Common myeloid progenitor, CD34-positive (primary cell): ENCODE data around the gene MLLT3.
A peak's percentile ranks its signal among the peaks of the same experiment; 100 is the strongest.

Experiments
- CTCF ChIA-PET: fragments of 350-600 bp; sonication (Branson Sonifier 250); formaldehyde crosslinking; loops from one replicate; lab custom pipeline; 2021; ENCODE audit warnings: antibody characterized with exemption; lab: Charles Lee
- POLR2A ChIA-PET: fragments of 350-600 bp; sonication (Branson Sonifier 250); formaldehyde crosslinking; loops from one replicate; lab custom pipeline; 2021; ENCODE audit warnings: antibody characterized with exemption; lab: Charles Lee
- DNase-seq, 3 donors: peaks; one replicate each; pipeline versions ENCODE4 v3.0.0 to v3.0.0-alpha.2; 2013
- H3K27ac ChIP-seq, 2 experiments: 1 replicate in 1 of 2; 2 replicates in 1 of 2; pipeline ENCODE4 v1.7.0; 2013; ENCODE audit warnings: inconsistent platforms in 2 of 2, low read length in 2 of 2, mild to moderate bottlenecking in 2 of 2, low read depth in 1 of 2, moderate library complexity in 1 of 2; ENCODE audit not compliant: severe bottlenecking in 2 of 2, insufficient read depth in 1 of 2, poor library complexity in 1 of 2
- H3K27me3 ChIP-seq, 5 experiments: replicated peaks in 2 of 5; 1 replicate in 3 of 5; 2 replicates in 2 of 5; pipeline versions ENCODE4 v1.6.1 to v1.7.0; 2013; ENCODE audit warnings: low read length in 4 of 5, mild to moderate bottlenecking in 2 of 5, moderate library complexity in 2 of 5, inconsistent platforms in 1 of 5; ENCODE audit not compliant: insufficient read depth in 5 of 5, control insufficient read depth in 4 of 5
- H3K36me3 ChIP-seq, 4 experiments: 1 replicate in 2 of 4; 2 replicates in 2 of 4; pipeline versions ENCODE4 v1.6.1 to v1.7.0; 2013; ENCODE audit warnings: low read length in 3 of 4, control low read depth in 1 of 4, mild to moderate bottlenecking in 1 of 4; ENCODE audit not compliant: control insufficient read depth in 4 of 4, insufficient read depth in 4 of 4
- H3K4me1 ChIP-seq, 4 experiments: 1 replicate in 3 of 4; 2 replicates in 1 of 4; pipeline versions ENCODE4 v1.6.1 to v1.7.1; 2013; ENCODE audit warnings: low read length in 3 of 4, mild to moderate bottlenecking in 3 of 4, control low read depth in 1 of 4, inconsistent platforms in 1 of 4, moderate library complexity in 1 of 4; ENCODE audit not compliant: control insufficient read depth in 4 of 4, insufficient read depth in 4 of 4; ENCODE audit errors: control extremely low read depth in 1 of 4
- H3K4me3 ChIP-seq, 7 experiments: 1 replicate in 4 of 7; 2 replicates in 3 of 7; pipeline versions ENCODE4 v1.5.1 to v1.7.0; 2013; ENCODE audit warnings: mild to moderate bottlenecking in 7 of 7, low read length in 6 of 7, moderate library complexity in 6 of 7, inconsistent platforms in 2 of 7, low read depth in 2 of 7, control low read depth in 1 of 7; ENCODE audit not compliant: insufficient read depth in 4 of 7, control insufficient read depth in 1 of 7; ENCODE audit errors: extremely low read depth in 1 of 7
- H3K9me3 ChIP-seq, 5 experiments: 1 replicate in 4 of 5; 2 replicates in 1 of 5; pipeline versions ENCODE4 v1.6.1 to v1.7.1; 2013; ENCODE audit warnings: low read length in 4 of 5, mild to moderate bottlenecking in 2 of 5, inconsistent platforms in 1 of 5, low read depth in 1 of 5, moderate library complexity in 1 of 5; ENCODE audit not compliant: control insufficient read depth in 4 of 5, insufficient read depth in 2 of 5; ENCODE audit errors: control extremely low read depth in 1 of 5
- WGBS: methylation state at CpG from one replicate; pipeline ENCODE4 v1.1.5; 2013; ENCODE audit not compliant: insufficient coverage; 5-methylcytosine and 5-hydroxymethylcytosine counted together

The MLLT3 gene

GRCh38 chr9:20442461-20443319 is 179.6 kb downstream of the MLLT3 start:
- ChIA-PET CTCF (interaction anchor here (0.6 kb wide), 1 partner anchor 53 kb away, joined by 3 read pairs; no protein-coding TSS in a partner anchor), POLR2A (no interaction called here)
- Histone ChIP-seq H3K27me3 (peaks cover 0 to 4% (median 0%) of the 10 kb centered on the region in 5 experiments), H3K4me1 (peaks cover 5 to 25% (median 19%) of the 10 kb centered on the region in 4 experiments), H3K4me3 (no peak overlapping the region), H3K36me3 (peaks cover 0 to 5% (median 3%) of the 10 kb centered on the region in 4 experiments), H3K27ac (no peak overlapping the region), H3K9me3 (no peaks in the 10 kb centered on the region)
- DNase-seq = no peak
- 100% methylated on average over 3 of the region's 3 CpGs for WGBS

GRCh38 chr9:20441711-20442423 is 180.4 kb downstream of the MLLT3 start:
- Histone ChIP-seq H3K36me3 (no peaks in the 10 kb centered on the region), H3K27me3 (peaks cover 0 to 4% (median 0%) of the 10 kb centered on the region in 5 experiments), H3K27ac (no peak overlapping the region), H3K4me1 (peaks cover 5 to 25% (median 19%) of the 10 kb centered on the region in 4 experiments), H3K9me3 (no peaks in the 10 kb centered on the region), H3K4me3 (peak overlapping the region in 4 of 7 experiments; percentile 4 to 34 (median 20))
- ChIA-PET CTCF (interaction anchor here (0.6 kb wide), 1 partner anchor 52 kb away, joined by 3 read pairs; no protein-coding TSS in a partner anchor), POLR2A (no interaction called here)
- peak in 2 of 3 donors; percentile 40 to 54 for DNase-seq
- no CpG with 5 or more reads among the region's 4 CpGs for WGBS

- Histone ChIP-seq H3K4me3 (peak overlapping the region in 3 of 7 experiments; percentile 19 to 46 (median 34)), H3K9me3 (no peaks in the 10 kb centered on the region), H3K36me3 (no peaks in the 10 kb centered on the region), H3K27me3 (peaks cover 0 to 4% (median 0%) of the 10 kb centered on the region in 5 experiments), H3K4me1 (peaks cover 5 to 25% (median 19%) of the 10 kb centered on the region in 4 experiments), H3K27ac (no peak overlapping the region)
- peak in 2 of 3 donors; percentile 22 to 48 for DNase-seq
- WGBS = no CpG with 5 or more reads among the region's 4 CpGs
- CTCF ChIA-PET = no interaction called here
- POLR2A ChIA-PET = no interaction called here
These were observed 181.1 kb downstream of the MLLT3 start for GRCh38 chr9:20441166-20441565.

- no CpG with 5 or more reads among the region's 2 CpGs for WGBS
- no peak for DNase-seq
- H3K9me3 ChIP-seq = no peaks in the 10 kb centered on the region
- POLR2A ChIA-PET = no interaction called here
- no peak overlapping the region for H3K4me3 ChIP-seq
- H3K36me3 ChIP-seq = peaks cover 0 to 2% (median 0%) of the 10 kb centered on the region in 4 experiments
- peaks cover 0 to 4% (median 0%) of the 10 kb centered on the region in 5 experiments for H3K27me3 ChIP-seq
- peaks cover 5 to 22% (median 16%) of the 10 kb centered on the region in 4 experiments for H3K4me1 ChIP-seq
- CTCF ChIA-PET = interaction anchor here (0.7 to 1.6 kb wide), 7 partner anchors 10 to 504 kb away, joined by 3 to 4 read pairs (median 3); no protein-coding TSS in a partner anchor
- H3K27ac ChIP-seq = no peak overlapping the region
These were observed 184.8 kb downstream of the MLLT3 start for GRCh38 chr9:20437476-20437875.

- ChIA-PET POLR2A (interaction anchor here (0.6 kb wide), 1 partner anchor 488 kb away, joined by 3 read pairs; no protein-coding TSS in a partner anchor), CTCF (interaction anchor here (0.7 to 1.6 kb wide), 4 partner anchors 12 to 159 kb away, joined by 3 to 4 read pairs (median 3); no protein-coding TSS in a partner anchor)
- WGBS = no CpG with 5 or more reads among the region's 1 CpG
- H3K27ac ChIP-seq = no peak overlapping the region
- H3K27me3 ChIP-seq = peaks cover 0 to 4% (median 0%) of the 10 kb centered on the region in 5 experiments
- no peak for DNase-seq
- H3K36me3 ChIP-seq = peaks cover 0 to 2% (median 0%) of the 10 kb centered on the region in 4 experiments
- H3K9me3 ChIP-seq = no peaks in the 10 kb centered on the region
- H3K4me1 ChIP-seq = peaks cover 2 to 14% (median 10%) of the 10 kb centered on the region in 4 experiments
- no peak overlapping the region for H3K4me3 ChIP-seq
These were observed 185.7 kb downstream of the MLLT3 start for GRCh38 chr9:20436476-20437195.

DNA sequence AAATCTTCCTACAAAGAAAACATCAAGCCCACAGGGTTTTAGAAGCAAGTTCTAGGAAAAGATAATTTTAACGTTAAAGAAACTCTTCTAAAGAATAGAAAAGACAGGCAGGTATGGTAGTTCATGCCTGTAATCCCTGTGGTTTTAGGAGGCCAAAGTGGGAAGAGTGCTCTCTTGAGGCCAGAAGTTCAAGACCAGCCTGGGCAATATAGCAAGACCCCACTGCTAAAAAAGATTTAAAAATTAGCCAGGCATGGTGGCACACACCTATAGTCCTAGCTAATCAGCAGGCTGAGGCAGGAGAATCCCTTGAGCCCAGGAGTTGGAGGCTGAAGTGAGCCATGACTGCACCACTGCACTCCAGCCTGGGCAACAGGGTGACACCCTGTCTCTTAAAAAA is 193.3 kb downstream of the MLLT3 start:
- ChIA-PET POLR2A (no interaction called here), CTCF (no interaction called here)
- no peak overlapping the region for H3K4me3 ChIP-seq
- DNase-seq = no peak
- no peak overlapping the region for H3K27ac ChIP-seq
- peaks cover 0 to 2% (median 0%) of the 10 kb centered on the region in 4 experiments for H3K36me3 ChIP-seq
- 83% methylated on average over 1 of the region's 1 CpG for WGBS
- H3K4me1 ChIP-seq = peaks cover 0 to 16% (median 8%) of the 10 kb centered on the region in 4 experiments
- H3K27me3 ChIP-seq = no peaks in the 10 kb centered on the region
- H3K9me3 ChIP-seq = no peaks in the 10 kb centered on the region
